Heart left ventricle (tissue), 13 donors: ENCODE data around the gene ELP2.

Experiments
- POLR2A ChIP-seq, 2 donors: fragments of 450-650 bp; IDR thresholded peaks; one replicate each; pipeline ENCODE4 v1.6.1; 2017; ENCODE audit warnings: antibody characterized with exemption in 2 of 2, mild to moderate bottlenecking in 2 of 2, moderate library complexity in 2 of 2
- TF ChIP-seq, protein P1 (sequence below), 12 donors: fragments of 200-600 bp; sonication (generic) in 4 of 12; IDR thresholded peaks; one replicate each; pipeline versions ENCODE4 v1.5.0 to v1.8.0; 2018 to 2022; ENCODE audit warnings: antibody characterized with exemption in 12 of 12, mild to moderate bottlenecking in 5 of 12
- donor health status: ischemic (EF 13 %, LVEDD 7.1; RV severe dilation, severe dysfunction).
- donor health status: DM: no; HTN: yes; CAD: no.
- donor health status: DM: no; HTN: no; CAD: no.
- donor health status: ischemic (EF 25% LVEDD 6.9; RV normal size, moderate dysfunction).
- donor health status: ischemic (EF 25% LVEDD 5.7; RV mildly dilated, moderate dysfunction).
- donor health status: ischemic (EF 35%, LVEDD 5.7; RV mildly dilated, moderate dysfunction).
- donor health status: nonischemic (EF 11% LVEDD 7.7; RV severe dilation, severe dysfunction).
- donor health status: DM: yes; HTN: yes; CAD: no.
- donor health status: PGD.
- donor health status: ischemic (EF 29% LVEDD 5.4; RV normal size, mild dysfunction).
- donor health status: nonischemic (EF 23%, LVEDD 6.1; RV moderate dilation, normal function).

DNA sequence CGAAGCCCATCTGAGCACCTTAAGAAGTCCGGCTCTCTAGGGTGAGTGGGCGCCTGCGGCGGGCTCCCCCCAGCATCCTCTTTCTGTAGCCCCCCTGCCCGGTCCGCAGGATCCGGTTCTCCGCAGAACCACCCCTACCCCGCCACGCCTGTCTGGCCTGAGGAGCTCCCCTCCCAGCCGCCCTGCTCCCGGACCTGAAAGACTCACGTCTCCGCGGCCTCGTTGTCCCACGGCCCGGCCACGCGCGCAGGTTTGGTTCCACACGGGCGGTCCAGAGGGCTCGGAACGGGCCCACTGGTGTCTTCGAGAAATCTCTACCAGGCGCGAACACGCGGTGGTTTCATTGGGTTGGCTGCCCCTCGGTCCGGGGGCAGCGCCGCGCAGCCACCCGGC lies 796 bp upstream of the ELP2 start:
- TF ChIP-seq, protein P1, sequence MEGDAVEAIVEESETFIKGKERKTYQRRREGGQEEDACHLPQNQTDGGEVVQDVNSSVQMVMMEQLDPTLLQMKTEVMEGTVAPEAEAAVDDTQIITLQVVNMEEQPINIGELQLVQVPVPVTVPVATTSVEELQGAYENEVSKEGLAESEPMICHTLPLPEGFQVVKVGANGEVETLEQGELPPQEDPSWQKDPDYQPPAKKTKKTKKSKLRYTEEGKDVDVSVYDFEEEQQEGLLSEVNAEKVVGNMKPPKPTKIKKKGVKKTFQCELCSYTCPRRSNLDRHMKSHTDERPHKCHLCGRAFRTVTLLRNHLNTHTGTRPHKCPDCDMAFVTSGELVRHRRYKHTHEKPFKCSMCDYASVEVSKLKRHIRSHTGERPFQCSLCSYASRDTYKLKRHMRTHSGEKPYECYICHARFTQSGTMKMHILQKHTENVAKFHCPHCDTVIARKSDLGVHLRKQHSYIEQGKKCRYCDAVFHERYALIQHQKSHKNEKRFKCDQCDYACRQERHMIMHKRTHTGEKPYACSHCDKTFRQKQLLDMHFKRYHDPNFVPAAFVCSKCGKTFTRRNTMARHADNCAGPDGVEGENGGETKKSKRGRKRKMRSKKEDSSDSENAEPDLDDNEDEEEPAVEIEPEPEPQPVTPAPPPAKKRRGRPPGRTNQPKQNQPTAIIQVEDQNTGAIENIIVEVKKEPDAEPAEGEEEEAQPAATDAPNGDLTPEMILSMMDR (IDR thresholded peaks at IDR 0.05), result no peak
- TF ChIP-seq POLR2A (IDR thresholded peaks at IDR 0.05), result no peak
